Prostate gland (tissue), 2 donors: ENCODE results near the gene OR13C4. TPM values are rescaled to one million over a fixed set of nuclear protein-coding genes. Genes with fewer than 3 reads are reported as not detected.

Source experiments
- DNase-seq: peaks from one replicate; pipeline ENCODE4 v3.0.0-alpha.2; 2019; ENCODE audit warnings: low spot score
- H3K27ac ChIP-seq, 2 donors: fragments of 200-600 bp; sonication (generic); 2 replicates each; pipeline ENCODE4 v1.5.1; 2017 to 2019
- H3K27me3 ChIP-seq: fragments of 200-600 bp; sonication (generic); replicated peaks from 2 replicates; pipeline ENCODE4 v1.5.1; 2019; ENCODE audit not compliant: insufficient read depth
- H3K36me3 ChIP-seq, 2 donors: fragments of 200-600 bp; sonication (generic); 1 replicate in 1 of 2; 2 replicates in 1 of 2; pipeline versions ENCODE4 v1.5.1 to v1.8.1; 2017 to 2019
- H3K4me1 ChIP-seq: fragments of 200-600 bp; sonication (generic); replicated peaks from 2 replicates; pipeline ENCODE4 v1.5.1; 2019
- H3K4me3 ChIP-seq, 2 donors: fragments of 200-600 bp; sonication (generic); 2 replicates each; pipeline ENCODE4 v1.5.1; 2017 to 2019
- H3K9me3 ChIP-seq: fragments of 200-600 bp; sonication (generic); 2 replicates; pipeline ENCODE4 v1.5.1; 2017
- POLR2A ChIP-seq: fragments of 450-650 bp; IDR thresholded peaks from one replicate; pipeline ENCODE4 v1.6.1; 2016; ENCODE audit warnings: antibody characterized with exemption, mild to moderate bottlenecking
- POLR2AphosphoS5 ChIP-seq: sonication (generic); formaldehyde crosslinking; IDR thresholded peaks from one replicate; pipeline ENCODE4 v1.6.1; 2017; ENCODE audit warnings: antibody characterized with exemption
- WGBS: methylation state at CpG from one replicate; pipeline ENCODE4 v1.1.5; 2018; 5-methylcytosine and 5-hydroxymethylcytosine counted together
- intact Hi-C: fragments of 100-400 bp; cut with DNase I; formaldehyde crosslinking; loops from one replicate; pipeline ENCODE4 v1.14.2; 2022
- total RNA-seq, 2 donors: library from RNA; depleted of rRNA; stranded (reverse); fragments of >200 nt; gene quantifications; one replicate each; pipeline ENCODE4 v1.1.0, GENCODE V29; 2016
- TF ChIP-seq, protein P1 (sequence below), 4 experiments: fragments of 200-600 bp in 2 of 4; fragments of 450-650 bp in 2 of 4; sonication (generic) in 2 of 4; IDR thresholded peaks; 1 replicate in 3 of 4; 2 replicates in 1 of 4; pipeline ENCODE4 v1.5.1; 2016 to 2019; ENCODE audit warnings: antibody characterized with exemption in 4 of 4, mild to moderate bottlenecking in 2 of 4, moderate library complexity in 2 of 4

OR13C4 gene
- total RNA-seq, 2 donors from 2014 or later: not detected

DNA sequence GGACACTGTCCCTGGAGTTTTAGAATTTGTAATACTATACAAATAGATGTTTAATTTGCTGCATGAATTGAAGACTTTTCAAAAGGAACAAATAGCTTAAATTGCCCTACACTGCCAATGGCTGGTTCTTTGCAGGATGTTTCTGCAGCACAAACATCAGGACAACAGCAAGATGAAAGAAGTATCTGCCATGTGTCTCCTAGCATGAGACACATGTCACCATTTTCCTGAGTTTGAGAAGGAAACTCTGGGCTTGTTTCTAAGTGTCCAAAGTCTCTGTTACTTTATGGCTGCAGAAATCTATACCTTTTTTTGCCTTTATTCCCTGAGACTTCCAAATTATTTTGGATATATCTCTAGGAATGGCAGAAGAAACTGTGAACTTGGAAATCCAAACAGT is 23.6 kb downstream of the OR13C4 start:
- intact Hi-C loops: no loop called here
- Histone ChIP-seq H3K9me3 (no peaks in the 10 kb centered on the region), H3K4me3 (no peak overlapping the region), H3K27me3 (no peaks in the 10 kb centered on the region), H3K36me3 (no peaks in the 10 kb centered on the region), H3K4me1 (no peaks in the 10 kb centered on the region), H3K27ac (no peak overlapping the region)
- TF ChIP-seq POLR2A (no peak), POLR2AphosphoS5 (no peak)
- TF ChIP-seq, protein P1, sequence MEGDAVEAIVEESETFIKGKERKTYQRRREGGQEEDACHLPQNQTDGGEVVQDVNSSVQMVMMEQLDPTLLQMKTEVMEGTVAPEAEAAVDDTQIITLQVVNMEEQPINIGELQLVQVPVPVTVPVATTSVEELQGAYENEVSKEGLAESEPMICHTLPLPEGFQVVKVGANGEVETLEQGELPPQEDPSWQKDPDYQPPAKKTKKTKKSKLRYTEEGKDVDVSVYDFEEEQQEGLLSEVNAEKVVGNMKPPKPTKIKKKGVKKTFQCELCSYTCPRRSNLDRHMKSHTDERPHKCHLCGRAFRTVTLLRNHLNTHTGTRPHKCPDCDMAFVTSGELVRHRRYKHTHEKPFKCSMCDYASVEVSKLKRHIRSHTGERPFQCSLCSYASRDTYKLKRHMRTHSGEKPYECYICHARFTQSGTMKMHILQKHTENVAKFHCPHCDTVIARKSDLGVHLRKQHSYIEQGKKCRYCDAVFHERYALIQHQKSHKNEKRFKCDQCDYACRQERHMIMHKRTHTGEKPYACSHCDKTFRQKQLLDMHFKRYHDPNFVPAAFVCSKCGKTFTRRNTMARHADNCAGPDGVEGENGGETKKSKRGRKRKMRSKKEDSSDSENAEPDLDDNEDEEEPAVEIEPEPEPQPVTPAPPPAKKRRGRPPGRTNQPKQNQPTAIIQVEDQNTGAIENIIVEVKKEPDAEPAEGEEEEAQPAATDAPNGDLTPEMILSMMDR (IDR thresholded peaks at IDR 0.05): no peak
- DNase-seq: no peak

DNA sequence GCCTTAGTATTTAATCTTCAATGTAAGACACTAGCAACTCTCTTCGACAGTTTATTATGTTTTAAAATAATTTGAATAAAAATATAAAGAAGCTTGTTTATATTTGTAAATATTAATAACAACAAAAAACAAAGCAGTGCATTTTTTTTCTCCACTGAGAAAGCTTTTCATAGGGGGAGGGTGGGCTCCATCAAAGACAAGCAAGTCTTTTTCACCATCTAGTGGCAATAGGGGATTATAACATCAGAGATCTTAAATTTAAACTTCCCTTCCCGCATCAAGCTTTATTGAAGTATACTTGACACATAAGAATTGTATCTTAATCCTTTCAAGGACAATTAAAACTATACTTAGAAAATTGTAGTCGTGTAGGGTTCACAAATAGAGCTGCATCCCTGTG is 32.2 kb downstream of the OR13C4 start:
- no peaks in the 10 kb centered on the region for H3K36me3 ChIP-seq
- H3K4me3 ChIP-seq: no peak overlapping the region
- intact Hi-C loops: no loop called here
- no peaks in the 10 kb centered on the region for H3K27me3 ChIP-seq
- H3K27ac ChIP-seq: no peak overlapping the region
- no peaks in the 10 kb centered on the region for H3K9me3 ChIP-seq
- H3K4me1 ChIP-seq: no peaks in the 10 kb centered on the region
- no peak for DNase-seq
- TF ChIP-seq POLR2A: no peak
- TF ChIP-seq, protein P1 (IDR thresholded peaks at IDR 0.05): no peak
- no peak for TF ChIP-seq POLR2AphosphoS5
- WGBS: 30% methylated on average over 3 of the region's 3 CpGs

DNA sequence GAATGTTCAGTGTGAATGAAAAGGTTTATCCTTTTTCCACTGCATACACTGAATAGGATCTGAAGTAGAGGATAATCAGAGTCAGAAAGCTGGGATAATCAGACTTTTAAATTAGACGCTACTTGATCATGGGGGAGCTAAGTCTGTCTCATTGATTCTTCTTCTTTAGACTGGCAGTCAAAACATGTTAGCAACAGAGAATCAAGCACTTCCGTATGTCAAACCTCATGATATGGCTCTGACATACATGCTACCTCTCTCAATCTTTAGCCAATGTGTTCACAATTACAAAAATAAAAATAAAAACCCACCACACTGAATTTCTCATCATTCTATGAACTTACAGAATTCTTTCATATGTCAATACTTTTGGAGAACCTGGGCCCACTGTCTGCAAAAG is 42.0 kb downstream of the OR13C4 start:
- no peaks in the 10 kb centered on the region for H3K9me3 ChIP-seq
- no peaks in the 10 kb centered on the region for H3K4me1 ChIP-seq
- no peak overlapping the region for H3K27ac ChIP-seq
- TF ChIP-seq POLR2AphosphoS5 (no peak), POLR2A (no peak)
- TF ChIP-seq, protein P1 (IDR thresholded peaks at IDR 0.05): no peak
- WGBS: 94% methylated on average over 2 of the region's 2 CpGs
- H3K27me3 ChIP-seq: no peaks in the 10 kb centered on the region
- no peak for DNase-seq
- intact Hi-C loops: no loop called here
- no peak overlapping the region for H3K4me3 ChIP-seq
- H3K36me3 ChIP-seq: no peaks in the 10 kb centered on the region

DNA sequence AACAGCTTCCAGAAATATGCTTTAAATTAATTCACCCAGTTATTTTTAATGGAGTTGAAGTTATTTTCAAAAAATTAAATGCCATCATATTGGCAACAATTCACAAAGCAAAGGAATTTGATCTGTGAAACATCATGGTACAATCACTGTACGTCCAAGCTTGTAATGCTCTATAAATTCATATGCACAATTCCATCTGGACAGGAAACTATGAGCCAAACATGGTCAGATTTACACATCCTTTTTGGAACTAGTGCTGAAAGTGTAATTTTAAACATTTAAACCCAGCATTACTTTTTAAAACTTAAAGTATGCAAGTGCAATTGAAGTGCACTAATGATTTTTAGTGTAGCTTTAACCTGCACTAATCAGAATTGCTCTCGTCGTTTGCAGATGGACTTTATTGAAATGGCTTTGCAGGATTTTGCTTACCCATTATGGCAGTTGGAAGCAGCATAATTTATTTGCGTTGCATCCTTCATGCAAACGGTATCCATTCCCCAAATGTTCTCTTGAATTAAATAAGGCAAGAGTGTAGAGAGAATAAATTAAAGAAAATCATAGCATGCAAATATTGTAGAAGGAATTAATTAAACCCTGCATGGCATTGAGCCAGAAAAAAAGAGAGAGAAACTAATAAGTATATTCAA is 44.0 kb downstream of the OR13C4 start:
- intact Hi-C loops: no loop called here
- 63% methylated on average over 5 of the region's 5 CpGs for WGBS
- no peak for DNase-seq

More for the DNA sequence above, 44.0 kb downstream of the OR13C4 start:
- no peak for TF ChIP-seq POLR2A
- TF ChIP-seq POLR2AphosphoS5: no peak
- TF ChIP-seq, protein P1 (IDR thresholded peaks at IDR 0.05): no peak
- H3K4me3 ChIP-seq: no peak overlapping the region
- no peaks in the 10 kb centered on the region for H3K9me3 ChIP-seq
- H3K4me1 ChIP-seq: no peaks in the 10 kb centered on the region
- no peak overlapping the region for H3K27ac ChIP-seq
- no peaks in the 10 kb centered on the region for H3K27me3 ChIP-seq
- H3K36me3 ChIP-seq: no peaks in the 10 kb centered on the region

Other genes with a start within 250 kb of the OR13C4 start
- not detected for gene OR13F1, start 22.9 kb downstream of the OR13C4 start, total RNA-seq
- gene OR13C3, start 9.6 kb upstream of the OR13C4 start, total RNA-seq: not detected
- not detected for gene OR13C8, start 42.0 kb upstream of the OR13C4 start, total RNA-seq
- not detected for gene OR13C5, start 72.2 kb upstream of the OR13C4 start, total RNA-seq
- not detected for gene OR13C2, start 78.4 kb upstream of the OR13C4 start, total RNA-seq
- gene OR13C9, start 91.0 kb upstream of the OR13C4 start, total RNA-seq: not detected
- gene OR13D1, start 167.3 kb upstream of the OR13C4 start, total RNA-seq: not detected
- 10 to 100 TPM; 14.6 to 18.8 TPM for gene NIPSNAP3A, start 220.5 kb upstream of the OR13C4 start, total RNA-seq
- gene NIPSNAP3B, start 236.9 kb upstream of the OR13C4 start, total RNA-seq: 1 to 10 TPM; 2.4 to 3.6 TPM